22Rv1 (cell line): Measurements from ENCODE around the gene PRCC.

Experiments used
- ZFX ChIP-seq: fragments of 450-650 bp; IDR thresholded peaks from 2 replicates; pipeline ENCODE4 v1.6.1; 2017; ENCODE audit warnings: antibody characterized with exemption, borderline replicate concordance
- TF ChIP-seq, protein P1 (sequence below): fragments of 450-650 bp; IDR thresholded peaks from 2 replicates; pipeline ENCODE4 v1.5.1; 2017; ENCODE audit warnings: mild to moderate bottlenecking

DNA sequence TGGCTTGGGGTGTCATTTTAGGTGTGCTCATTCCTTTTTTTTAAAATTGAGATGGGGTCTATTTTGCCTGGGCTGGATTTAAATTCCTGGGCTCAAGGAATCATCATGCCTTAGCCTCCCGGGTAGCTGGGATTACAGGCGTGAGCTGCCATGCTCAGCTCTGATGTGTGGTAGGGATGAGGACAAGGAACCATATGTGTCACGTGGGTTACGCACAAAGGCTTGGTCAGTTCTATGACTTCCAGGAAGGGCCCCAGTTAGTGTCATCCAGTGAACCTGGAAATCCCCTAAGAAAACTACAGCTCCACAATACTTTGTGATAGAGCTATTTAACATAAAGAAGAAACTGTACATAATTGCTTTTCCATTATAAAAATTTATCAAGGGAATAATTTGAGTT is 45.8 kb upstream of the PRCC start:
- TF ChIP-seq, protein P1, sequence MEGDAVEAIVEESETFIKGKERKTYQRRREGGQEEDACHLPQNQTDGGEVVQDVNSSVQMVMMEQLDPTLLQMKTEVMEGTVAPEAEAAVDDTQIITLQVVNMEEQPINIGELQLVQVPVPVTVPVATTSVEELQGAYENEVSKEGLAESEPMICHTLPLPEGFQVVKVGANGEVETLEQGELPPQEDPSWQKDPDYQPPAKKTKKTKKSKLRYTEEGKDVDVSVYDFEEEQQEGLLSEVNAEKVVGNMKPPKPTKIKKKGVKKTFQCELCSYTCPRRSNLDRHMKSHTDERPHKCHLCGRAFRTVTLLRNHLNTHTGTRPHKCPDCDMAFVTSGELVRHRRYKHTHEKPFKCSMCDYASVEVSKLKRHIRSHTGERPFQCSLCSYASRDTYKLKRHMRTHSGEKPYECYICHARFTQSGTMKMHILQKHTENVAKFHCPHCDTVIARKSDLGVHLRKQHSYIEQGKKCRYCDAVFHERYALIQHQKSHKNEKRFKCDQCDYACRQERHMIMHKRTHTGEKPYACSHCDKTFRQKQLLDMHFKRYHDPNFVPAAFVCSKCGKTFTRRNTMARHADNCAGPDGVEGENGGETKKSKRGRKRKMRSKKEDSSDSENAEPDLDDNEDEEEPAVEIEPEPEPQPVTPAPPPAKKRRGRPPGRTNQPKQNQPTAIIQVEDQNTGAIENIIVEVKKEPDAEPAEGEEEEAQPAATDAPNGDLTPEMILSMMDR, result no peak
- TF ChIP-seq ZFX, result no peak
